DOHH2 (cell line): ENCODE results near the gene IQSEC1.

ENCODE experiments used
- EZH2phosphoT487 ChIP-seq: fragments of 200-600 bp; sonication (generic); IDR thresholded peaks from 2 replicates; pipeline ENCODE4 v1.6.1; 2017; ENCODE audit warnings: borderline replicate concordance, mild to moderate bottlenecking, antibody characterized with exemption, low read length, moderate library complexity, mixed read lengths
- TF ChIP-seq, protein P1 (sequence below): fragments of 200-600 bp; sonication (generic); IDR thresholded peaks from one replicate; pipeline ENCODE4 v1.5.1; 2014; ENCODE audit warnings: antibody characterized with exemption, mild to moderate bottlenecking, low read depth, low read length; ENCODE audit not compliant: poor library complexity, severe bottlenecking

DNA sequence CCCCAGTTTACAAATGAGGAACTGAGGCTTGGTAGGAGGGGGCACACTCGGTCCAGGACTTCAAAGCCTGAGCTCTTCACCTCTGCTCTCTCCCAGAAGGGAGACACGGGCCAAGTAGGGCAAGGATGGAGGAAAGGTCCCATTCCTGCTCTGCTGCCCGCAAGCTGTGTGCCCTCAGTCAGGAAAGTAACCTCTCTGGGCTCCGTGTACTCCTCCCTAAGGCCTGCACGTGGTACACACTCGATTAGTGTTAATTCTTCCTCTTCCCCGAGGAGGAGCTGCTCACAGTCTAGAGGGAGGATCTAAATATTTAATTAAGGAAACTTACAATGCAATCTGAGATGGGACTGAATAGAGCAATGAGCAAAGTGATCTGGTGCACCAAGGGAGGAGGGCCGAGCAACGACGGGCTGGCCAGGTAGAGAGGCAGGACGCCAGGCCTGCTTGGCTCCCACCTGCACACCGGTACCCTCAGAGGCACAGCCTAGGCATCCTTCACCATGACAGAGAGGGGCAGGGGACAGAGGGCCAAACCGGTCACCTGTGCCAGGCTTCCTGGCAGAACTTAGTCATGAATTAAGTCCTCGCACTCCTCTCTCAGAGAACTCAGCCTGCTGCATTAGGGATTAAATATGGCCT is 47.2 kb upstream of the IQSEC1 start:
- no peak for TF ChIP-seq EZH2phosphoT487
- TF ChIP-seq, protein P1, sequence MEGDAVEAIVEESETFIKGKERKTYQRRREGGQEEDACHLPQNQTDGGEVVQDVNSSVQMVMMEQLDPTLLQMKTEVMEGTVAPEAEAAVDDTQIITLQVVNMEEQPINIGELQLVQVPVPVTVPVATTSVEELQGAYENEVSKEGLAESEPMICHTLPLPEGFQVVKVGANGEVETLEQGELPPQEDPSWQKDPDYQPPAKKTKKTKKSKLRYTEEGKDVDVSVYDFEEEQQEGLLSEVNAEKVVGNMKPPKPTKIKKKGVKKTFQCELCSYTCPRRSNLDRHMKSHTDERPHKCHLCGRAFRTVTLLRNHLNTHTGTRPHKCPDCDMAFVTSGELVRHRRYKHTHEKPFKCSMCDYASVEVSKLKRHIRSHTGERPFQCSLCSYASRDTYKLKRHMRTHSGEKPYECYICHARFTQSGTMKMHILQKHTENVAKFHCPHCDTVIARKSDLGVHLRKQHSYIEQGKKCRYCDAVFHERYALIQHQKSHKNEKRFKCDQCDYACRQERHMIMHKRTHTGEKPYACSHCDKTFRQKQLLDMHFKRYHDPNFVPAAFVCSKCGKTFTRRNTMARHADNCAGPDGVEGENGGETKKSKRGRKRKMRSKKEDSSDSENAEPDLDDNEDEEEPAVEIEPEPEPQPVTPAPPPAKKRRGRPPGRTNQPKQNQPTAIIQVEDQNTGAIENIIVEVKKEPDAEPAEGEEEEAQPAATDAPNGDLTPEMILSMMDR, result no peak
